ENCODE data around the gene ELAPOR1.
A peak's percentile ranks its signal among the peaks of the same experiment; 100 is the strongest.

ELAPOR1 gene

GRCh38 chr1:109095631-109096030 is 18.3 kb upstream of the ELAPOR1 start:
- DNase-seq = no peak

DNA sequence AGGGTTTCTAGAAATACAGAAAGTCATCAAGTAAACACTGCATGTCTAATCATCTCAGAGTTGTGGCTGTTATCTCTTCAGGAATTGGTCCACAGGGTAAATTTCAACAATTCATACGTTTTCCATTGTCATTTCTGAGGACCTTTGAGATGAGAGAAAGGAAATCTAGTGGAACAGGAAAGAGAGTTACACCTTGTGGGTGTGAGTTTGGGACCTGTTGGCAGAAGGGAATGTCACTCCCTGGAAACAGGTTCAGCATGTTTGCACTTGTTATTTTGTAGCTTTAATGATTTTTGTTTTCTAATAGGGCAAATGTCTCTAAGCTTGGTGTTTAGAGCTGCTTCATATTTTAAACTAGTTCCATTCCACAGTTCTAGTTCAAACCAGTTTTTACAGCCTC is 17.8 kb upstream of the ELAPOR1 start:
- DNase-seq = no peak

DNA sequence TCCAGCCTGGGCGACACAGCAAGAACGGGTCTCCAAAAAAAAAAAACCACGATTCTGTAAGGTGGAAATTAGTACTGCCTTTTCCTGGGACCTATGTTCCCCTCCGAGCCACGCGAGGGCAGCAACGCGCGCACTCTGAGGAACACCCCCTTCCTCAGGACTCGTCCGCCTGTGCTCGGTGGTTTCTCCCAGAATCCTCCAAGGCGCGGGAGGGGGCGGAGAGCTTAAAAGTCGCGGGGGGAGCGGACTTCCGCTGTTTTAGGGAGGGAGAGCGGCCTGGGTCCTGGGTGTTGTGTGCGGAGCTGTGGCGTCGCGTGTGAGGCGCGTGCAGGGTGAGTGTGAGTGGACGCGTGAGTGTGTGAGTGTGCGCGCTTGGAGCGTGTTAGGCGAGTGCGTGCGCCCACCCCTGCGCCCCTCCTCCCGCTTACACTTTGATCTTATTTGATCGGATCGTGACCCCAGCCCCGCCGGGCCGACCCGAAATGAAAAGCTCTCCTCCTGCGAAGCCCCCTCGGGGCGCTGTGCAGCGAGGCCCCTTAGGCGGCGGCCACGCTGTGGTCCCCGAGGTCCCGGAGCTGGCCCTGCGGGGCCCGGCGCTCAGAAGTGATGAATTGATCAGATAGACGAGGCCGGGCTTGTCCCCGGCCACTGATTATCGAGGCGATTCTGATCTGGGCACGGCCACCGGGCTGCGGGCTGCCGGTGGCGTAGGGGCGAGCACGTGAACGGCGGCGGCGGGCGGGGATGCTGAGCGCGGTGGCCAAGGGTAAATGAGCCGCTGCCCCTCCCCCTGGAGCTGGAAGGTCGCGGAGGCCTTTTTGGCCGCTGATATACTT is 13.8 kb upstream of the ELAPOR1 start:
- peak; percentile 97 for DNase-seq

DNA sequence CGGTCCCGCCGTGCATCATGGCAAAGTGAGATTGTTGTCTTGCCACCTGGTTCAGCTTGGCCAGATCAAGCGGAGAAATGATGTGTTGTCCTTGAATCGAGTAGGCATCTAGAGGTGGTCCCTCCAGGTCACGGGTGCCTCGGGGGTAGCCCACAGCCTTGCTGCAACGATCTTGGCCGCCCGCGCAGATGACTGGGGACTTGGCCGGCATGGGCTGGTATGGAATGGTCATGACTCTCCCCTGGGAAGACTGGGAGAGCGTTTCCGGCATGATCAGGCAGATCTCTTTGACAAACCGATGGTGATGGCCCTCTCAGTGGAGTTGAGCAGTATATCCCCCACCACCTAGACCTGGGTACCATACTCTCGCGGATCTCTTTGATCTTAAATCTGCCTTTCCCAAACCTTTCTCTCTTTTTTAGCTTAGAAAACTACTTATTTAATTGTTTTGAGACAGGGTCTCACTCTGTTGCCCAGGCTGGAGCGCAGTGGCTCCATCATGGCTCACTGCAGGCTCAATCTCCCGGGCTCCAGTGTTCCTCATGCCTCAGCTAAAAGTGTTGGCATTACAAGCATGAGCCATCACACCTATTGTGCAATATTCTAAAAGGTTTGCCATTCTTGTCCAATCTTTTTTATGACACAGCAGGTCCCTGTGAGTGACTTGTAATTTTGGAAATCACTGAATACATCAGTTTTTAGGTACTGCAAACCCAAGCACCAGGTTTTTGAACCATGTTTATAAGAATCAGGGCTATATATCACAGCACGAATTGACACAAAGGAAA is 9.4 kb upstream of the ELAPOR1 start:
- no peak for DNase-seq

DNA sequence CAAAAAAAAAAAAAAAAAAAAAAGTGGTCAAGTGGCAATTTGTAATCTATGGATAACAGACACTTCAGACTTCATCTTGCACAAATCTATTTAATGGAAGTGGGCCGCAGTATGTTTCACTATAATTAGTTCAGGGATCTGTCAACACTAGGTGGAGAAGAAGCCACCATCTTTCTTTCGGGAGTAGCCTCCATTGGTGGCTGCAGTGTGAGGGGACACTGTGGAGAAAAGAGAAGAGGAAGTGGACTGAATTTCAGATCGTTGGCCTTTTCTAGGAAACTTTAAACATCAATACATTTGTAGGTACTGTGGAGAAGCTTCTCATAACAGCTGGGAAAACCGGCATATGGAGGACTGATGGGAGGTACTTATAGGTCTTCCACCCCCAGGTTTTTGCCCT is 8.0 kb upstream of the ELAPOR1 start:
- no peak for DNase-seq

DNA sequence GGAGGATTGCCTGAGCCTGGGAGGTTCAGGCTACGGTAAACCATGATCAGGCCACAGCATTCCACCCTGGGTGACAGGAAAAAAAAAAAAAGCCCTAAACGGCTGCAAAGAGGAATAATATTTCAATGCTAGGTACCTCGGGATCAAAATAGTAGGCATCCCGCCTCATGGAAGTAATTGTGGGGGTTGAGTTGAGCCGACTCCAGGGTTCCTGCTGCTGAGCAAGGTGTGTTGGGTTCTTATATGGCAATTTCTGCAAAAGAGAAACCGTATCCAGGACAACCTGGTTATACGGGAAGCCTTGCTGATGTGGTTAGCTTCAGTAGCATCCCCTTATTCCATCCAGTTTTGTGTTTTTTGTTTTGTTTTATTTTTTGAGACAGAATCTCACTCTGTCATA is 6.1 kb upstream of the ELAPOR1 start:
- no peak for DNase-seq

DNA sequence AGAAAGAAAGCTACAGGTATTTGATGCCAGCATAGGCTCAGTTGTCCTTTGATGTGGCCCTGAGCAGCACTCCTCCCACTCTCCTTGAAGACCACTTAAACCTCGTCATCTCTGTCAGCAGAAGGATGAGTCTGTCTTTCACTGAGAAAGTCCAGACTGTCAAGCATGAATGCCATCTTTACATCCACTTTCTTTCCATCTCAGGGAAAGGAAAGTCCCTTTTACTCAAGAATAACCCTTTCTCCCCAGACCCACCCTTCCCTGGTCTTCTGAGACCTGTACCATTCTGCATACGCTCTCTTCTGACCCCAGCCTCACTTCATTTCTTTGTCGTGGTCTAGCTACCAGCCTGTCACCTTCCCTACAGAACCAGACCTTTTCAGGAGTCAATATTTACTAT is 4.0 kb upstream of the ELAPOR1 start:
- DNase-seq = no peak

GRCh38 chr1:109111386-109112055 is 2.4 kb upstream of the ELAPOR1 start:
- DNase-seq = no peak

DNA sequence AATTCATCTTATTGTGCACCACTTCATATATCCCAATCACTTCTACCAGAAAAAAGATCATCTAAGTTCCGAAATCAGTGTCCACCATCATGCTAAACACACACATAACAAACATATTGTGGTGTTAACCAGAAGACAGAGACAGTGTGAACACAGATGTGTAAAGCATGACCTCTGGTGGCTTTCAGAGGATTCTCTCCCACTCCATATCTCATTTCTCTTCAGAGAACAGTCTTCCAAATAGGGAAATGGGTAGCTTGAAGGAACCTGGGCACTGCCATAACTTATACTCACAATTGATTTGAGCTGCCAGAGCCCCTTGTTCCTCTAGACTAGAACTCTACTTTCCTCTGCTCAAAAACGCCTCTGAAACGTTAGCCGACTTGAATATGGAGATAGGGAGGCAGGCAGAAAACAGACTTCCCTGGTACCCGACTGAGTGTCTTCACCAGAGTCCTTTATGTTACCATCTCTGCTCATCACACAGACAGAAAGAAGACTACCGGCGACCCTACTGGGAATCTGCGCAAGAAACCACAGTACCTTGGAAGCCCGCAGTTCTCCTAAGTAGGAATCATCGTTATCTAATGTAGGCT is 1.8 kb upstream of the ELAPOR1 start:
- no peak for DNase-seq

GRCh38 chr1:109112652-109113285 is 1.1 kb upstream of the ELAPOR1 start:
- peak; percentile 88 for DNase-seq

GRCh38 chr1:109114342-109114674 is 393 bp downstream of the ELAPOR1 start:
- DNase-seq = no peak

DNA sequence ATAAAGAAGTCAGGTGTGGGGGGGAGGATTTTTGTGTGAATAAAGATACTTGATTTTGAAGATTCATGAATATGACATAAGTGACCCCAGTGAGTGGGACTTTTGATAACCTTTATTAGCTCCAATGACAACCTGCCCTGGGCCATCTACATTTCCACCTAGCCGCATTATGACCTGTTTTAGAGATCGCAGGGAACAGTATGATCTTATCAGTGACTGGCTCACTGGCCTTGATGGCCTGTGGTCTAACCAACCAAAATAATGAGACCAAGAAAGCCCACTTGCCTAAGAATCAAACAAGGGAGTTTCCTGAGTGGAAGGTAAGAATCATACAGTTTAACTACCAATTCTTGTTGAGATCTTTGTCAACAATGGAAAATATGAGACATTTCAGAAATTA is 1.8 kb downstream of the ELAPOR1 start:
- no peak for DNase-seq

- no peak for DNase-seq
Observed at GRCh38 chr1:109116286-109116685, 2.4 kb downstream of the ELAPOR1 start.

DNA sequence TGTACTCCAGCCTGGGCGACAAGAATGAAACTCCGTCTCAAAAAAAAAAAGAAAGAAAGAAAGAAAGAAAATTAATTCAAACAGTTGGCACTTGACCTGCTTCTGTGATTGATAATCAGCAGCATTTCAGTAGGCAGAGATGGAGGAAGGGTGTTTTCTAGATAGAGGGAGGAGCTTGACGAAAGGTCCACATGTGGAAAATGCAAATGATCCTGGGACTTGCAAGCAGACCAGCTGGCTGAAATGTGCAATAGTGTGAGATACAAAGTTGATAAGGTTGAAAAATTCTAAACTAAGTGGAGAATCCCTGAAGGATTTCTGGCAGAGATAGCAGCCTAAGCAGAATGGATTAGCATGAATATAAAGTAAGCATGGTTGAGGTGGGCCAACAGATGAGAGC is 4.2 kb downstream of the ELAPOR1 start:
- no peak for DNase-seq

- no peak for DNase-seq
Observed at GRCh38 chr1:109120356-109120755, 6.4 kb downstream of the ELAPOR1 start.

GRCh38 chr1:109131059-109131458 is 17.1 kb downstream of the ELAPOR1 start:
- no peak for DNase-seq

DNA sequence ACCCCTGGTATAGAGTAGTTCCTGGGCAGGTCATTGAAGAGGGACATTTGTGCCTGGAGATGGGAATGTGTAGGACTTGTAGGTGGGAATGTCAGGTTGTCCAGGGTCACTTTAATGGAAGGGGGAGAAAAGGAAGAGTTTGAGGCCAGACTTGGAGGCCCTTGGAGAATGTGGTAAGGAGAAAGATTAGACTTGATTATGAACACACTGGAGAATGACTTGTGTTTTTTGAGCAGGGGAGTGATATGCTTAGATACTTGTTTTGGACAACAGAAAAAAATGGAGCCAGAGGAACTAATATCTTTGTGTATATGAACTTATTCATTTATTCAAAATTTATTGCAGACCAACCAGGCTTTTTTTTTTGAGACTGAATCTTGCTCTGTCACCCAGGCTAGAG is 17.9 kb downstream of the ELAPOR1 start:
- no peak for DNase-seq

- no peak for DNase-seq
Observed at GRCh38 chr1:109133002-109133706, 19.2 kb downstream of the ELAPOR1 start.

DNA sequence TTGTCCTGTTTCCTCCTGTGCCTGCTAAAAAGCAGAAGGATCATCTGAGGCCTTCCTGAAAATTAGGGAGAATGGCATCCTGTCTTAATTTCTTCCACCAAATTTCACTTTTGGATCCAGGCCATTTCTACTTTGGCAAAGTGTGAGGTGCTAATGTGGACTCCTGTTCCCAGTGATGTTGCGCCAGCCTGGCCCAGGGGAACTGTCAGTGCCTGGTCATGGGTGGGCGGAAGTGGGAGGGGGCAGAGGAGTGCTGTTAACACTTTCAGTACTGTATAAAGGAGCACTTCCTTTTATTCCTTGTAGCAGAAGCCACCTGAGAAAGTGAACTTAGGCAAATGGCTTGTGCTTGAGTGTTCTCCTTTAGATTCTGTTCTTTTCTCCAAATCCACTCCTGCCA is 19.9 kb downstream of the ELAPOR1 start:
- no peak for DNase-seq

GRCh38 chr1:109134423-109134822 is 20.5 kb downstream of the ELAPOR1 start:
- no peak for DNase-seq

DNA sequence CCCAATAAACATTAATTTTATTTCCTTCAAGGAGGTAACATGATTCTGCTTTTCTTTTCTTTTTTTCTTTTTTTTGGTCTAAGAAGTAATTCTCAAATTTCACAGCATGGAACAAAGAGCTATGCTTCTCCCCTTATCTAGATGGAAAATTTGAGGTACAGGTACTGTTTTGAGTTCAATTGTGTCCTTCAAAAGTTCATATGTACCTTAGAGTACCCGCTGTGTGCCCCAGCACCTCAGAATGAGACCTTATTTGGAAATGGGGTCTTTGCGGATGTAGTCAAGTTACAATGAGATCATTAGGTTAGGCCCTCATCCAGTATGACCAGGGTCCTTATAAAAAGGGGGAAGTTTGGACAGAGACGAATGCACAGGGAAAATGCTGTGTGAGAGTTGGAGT is 22.0 kb downstream of the ELAPOR1 start:
- no peak for DNase-seq

- no peak for DNase-seq
Observed at GRCh38 chr1:109136766-109137165, 22.9 kb downstream of the ELAPOR1 start.

Measured in left hindlimb (tissue), 1 donor.